Midbrain (tissue), 1 donor: ENCODE data around the gene FXYD7.

ENCODE experiments used
- DNase-seq: peaks from one replicate; lab custom pipeline; 2025; lab: John Stamatoyannopoulos, UW

The FXYD7 gene

DNA sequence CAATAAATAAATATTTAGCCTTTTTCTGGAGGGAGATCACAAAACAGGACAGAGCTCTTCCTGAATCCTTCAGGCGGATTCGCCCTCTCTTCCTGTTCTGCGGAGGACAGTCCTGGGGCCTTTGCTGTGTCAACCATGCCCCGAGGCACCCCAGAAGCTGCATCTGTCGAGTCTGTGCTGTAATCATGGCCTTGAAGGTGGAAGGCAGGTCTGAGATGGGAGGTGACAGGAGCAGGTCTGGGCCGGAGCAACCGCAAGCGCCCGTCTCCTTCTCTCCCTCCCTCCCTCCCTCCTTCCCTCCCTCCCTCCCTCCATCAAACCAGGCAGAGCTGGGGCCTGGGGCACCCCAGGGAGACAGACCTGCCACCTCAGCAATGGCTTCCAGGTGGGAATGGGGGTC is 32.1 kb upstream of the FXYD7 start:
- no peak for DNase-seq

DNA sequence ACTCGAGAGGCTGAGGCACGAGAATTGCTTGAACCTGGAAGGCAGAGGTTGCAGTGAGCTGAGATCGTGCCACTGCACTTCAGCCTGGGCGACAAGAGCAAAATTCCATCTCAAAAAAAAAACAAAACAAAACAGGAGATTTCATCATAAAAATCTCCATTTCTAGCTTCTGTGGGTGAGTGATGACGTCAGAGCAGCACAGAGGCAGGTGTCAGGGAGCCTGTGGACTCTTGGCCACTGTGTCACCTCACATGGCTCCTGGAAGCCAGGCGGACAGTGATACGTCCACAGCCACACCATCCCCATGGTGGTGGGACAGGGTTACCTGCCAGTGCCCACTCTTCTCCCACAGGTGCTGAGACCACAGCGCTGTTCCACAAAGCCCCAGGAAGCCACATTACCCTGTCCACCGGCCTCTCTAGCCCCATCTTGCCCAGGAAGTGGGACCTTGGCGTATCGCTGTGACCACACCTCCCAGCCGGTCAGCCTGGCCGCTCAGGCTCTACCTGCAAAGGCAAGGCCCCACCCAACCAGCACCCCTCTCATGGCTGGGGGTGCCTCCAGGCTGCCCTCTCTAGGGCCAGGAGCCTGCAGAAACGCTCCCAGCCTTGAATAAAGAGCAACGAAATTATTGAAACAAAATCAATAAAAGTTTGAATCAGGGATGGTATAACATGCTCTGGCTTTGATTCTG is 29.9 kb upstream of the FXYD7 start:
- DNase-seq = no peak

- DNase-seq = peak; percentile 88
Observed at GRCh38 chr19:35114353-35115176, 28.5 kb upstream of the FXYD7 start.

DNA sequence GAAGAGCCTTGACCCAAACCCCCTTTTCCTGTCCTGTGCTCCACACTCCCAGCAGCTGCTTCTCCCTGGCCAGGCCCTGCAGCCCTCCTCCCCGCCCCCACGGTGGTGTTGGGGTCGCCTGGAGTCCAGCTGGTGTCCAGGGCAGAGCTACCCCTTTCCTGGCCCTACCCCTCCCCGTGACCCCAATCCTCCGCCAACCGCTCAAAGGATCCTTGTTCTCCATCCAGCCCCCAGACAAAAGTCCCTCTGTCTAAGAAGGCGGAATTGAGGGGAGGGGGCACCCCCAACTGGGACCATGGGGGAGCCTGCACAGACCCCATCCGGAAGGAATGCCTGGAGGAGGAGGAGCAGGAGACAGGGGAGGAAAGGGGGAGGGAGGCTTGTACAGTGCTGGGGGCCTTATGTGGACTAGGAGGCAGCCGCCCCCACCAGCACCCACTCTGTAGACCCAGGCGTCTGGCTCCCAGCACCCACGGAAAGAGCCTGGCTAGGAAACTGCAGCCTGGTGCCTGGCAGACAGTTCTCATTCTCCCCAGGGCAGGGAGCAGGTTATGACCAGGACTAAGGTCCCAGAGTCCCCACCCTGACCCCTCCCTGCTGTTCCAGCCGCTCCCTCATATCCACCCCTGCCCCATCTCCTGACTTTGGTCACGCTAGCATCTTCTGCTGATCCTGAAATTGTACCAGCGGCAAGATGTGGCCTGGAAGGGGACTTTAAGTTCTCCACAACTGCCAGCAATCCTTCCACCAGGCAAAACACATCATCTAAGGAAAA is 27.7 kb upstream of the FXYD7 start, which contains the start of gene FXYD3:
Gene FXYD3 (plus strand): TSS at position 647 of the 775 bp plus-strand sequence. CDS start 3,554 bp downstream, outside the sequence.
- DNase-seq = peak; percentile 86

- no peak for DNase-seq
Observed at GRCh38 chr19:35116072-35116801, 26.8 kb upstream of the FXYD7 start.

GRCh38 chr19:35117116-35117515 is 25.9 kb upstream of the FXYD7 start:
- no peak for DNase-seq

DNA sequence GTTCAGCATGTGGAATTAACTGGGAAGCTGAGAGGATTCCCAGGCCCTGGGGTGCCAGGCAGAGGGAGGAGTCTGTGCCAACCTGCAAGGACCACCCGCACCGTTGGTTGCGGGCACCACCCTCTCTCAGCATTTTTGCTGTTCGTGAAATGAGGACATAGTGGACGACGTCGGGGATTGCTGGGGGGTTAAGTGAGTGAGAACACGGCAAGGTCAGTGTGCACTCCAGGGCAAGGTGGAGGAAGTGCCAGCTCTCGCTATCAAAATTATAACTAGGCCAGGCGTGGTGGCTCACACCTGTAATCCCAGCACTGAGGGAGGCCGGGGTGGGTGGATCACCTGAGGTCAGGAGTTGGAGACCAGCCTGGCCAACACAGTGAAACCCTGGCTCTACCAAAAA is 25.3 kb upstream of the FXYD7 start:
- no peak for DNase-seq

- DNase-seq = no peak
Observed at GRCh38 chr19:35118268-35119020, 24.6 kb upstream of the FXYD7 start.

DNA sequence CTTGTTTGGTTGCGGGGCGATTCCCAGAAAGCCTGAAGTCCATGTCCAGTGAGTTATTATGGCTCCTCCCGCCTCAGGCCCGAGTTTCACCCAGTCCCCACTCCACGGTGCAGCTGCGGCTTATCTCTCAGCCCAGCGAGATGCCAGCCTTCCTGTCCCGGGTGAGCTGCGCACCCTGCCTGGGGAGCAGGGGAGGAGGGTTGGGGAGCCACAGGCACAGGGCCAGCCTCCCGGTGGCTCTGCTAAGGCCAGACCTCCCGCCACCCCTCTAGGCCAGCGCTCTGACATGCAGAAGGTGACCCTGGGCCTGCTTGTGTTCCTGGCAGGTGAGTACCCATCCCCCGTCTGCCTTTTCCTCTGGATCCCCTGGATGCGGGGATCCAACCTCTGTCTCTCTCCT is 24.0 kb upstream of the FXYD7 start:
- no peak for DNase-seq

GRCh38 chr19:35119578-35120155 is 23.4 kb upstream of the FXYD7 start:
- no peak for DNase-seq

GRCh38 chr19:35120492-35120891 is 22.6 kb upstream of the FXYD7 start:
- DNase-seq = no peak

DNA sequence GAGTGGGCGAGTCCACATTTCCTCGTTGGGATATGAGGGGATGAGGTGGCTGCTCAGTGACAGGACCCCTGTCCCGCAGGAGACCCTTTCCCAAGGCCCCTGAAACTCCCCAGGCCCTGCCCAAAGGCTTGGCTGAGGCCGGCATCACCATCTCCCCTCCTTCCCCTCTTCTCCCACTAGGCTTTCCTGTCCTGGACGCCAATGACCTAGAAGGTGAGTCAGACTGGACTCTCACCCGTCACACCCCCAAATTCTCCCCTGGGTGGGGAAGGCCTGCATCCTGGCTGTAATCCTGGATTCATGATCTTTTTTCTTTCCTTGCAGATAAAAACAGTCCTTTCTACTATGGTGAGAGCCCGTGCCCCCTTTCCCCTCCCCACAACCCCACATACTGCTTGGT is 22.2 kb upstream of the FXYD7 start:
- DNase-seq = no peak

DNA sequence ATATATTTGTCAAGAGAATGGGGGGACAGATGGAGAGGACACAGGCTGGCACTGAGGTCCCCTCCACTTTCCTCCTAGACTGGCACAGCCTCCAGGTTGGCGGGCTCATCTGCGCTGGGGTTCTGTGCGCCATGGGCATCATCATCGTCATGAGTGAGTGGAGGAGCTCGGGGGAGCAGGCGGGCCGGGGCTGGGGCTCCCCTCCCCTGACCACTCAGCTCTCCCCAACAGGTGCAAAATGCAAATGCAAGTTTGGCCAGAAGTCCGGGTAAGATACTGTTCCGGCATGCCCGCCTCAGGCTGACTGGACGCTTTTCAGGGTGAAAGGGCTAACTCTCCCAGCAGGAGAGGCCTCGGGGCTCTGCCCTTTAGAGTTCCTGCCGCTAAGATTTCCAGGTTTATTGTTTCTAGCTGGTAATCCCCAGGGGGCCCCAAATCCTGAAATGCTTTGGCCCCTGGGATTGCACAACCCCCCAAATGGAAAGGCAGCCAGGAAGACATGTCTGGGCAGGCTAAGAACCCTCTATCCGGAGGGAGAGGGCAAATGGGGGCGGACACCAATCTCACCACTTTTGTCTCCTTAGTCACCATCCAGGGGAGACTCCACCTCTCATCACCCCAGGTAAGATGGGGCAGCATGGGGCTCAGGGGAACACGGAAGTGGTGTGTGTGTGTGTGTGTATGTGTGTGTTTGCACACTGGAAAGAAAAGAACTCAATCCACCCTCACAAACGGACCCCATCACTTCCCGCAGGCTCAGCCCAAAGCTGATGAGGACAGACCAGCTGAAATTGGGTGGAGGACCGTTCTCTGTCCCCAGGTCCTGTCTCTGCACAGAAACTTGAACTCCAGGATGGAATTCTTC is 20.1 kb upstream of the FXYD7 start:
- DNase-seq = no peak

- no peak for DNase-seq
Observed at GRCh38 chr19:35123573-35123972, 19.5 kb upstream of the FXYD7 start.

GRCh38 chr19:35124098-35125060 is 18.7 kb upstream of the FXYD7 start:
- peak; percentile 95 for DNase-seq

DNA sequence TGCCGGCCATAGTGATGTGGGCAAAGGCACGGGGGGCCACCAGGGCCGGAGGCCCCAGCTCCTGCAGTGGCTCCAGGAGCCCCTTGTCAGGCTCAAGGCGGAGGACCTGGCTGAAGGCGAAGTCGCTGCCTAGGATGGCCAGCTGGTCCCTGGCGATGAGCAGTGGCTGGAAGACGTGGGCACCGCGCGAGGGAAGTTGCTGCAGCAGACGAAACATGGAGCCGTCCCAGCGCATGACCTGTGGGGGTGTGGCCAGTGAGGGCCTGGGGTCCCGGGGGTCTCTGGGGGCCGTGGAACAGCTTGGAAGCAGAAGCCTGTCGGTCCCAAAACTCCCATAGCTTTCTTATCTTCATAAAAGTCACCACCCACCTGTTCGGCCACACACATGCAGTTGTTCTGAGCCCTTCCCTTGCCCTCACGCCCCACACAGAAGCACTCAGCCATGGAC is 17.8 kb upstream of the FXYD7 start:
- DNase-seq = no peak

DNA sequence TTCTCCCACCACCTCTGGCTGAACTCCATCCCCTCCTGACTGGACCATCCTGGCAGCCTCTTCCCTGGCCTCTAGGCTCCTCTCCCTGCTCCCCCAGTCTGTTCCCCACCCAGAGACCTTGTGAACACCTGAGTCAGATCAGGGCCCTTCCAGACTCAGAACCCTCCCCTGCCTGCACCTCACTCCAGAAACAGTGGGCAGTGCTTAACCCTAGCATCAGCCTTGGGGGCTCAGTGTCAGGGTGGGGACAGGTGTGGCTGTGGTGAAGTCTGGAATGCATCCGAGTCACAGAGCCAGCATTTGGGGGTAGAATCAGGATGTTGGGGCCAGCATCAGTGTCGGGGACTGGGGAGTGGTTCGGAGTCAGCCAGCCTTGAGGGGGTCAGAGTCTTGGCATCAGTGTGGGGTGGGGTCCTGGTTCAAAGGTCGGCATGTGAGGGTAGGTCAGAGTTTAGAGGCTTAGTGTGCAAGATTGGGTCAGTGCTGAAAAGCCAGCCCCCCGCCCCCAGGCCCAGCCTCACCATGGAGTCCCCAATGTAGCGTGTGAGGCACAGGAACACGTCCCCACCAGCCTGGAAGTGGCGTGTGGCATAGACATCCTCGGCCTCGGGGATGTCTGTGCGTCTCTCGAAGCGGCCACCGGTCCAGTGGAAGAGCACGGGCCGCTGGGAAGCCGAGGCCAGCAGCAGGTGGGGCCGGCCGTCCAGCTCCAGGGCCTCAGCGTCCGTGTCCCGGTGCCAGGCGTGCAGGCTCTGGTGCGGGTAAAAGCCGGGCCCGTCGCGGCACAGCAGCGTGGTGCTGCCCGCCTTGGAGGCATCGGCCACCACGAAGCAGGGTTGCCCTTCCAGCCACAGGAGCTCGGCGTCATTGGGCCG is 17.1 kb upstream of the FXYD7 start:
- no peak for DNase-seq

GRCh38 chr19:35126624-35126959 is 16.5 kb upstream of the FXYD7 start:
- peak; percentile 55 for DNase-seq
